HCT116 (cell line): ENCODE results near the gene DENND1A. TPM values are rescaled to one million over a fixed set of nuclear protein-coding genes. Genes with fewer than 3 reads are reported as not detected.

Source experiments
- ATAC-seq: fragments of 200-7000 bp; cut with Tn5 transposase; 2 replicates; pipeline ENCODE4 v1.9.1; 2020; ENCODE audit warnings: mild to moderate bottlenecking, moderate library complexity
- BruUV-seq: library from RNA; stranded (reverse); fragments of 400-500 nt; replicated peaks from 2 replicates; lab custom pipeline; 2021; lab: Mats Ljungman, UMichigan
- CTCF ChIA-PET: fragments of 300-600 bp; sonication (Branson Sonifier 250); formaldehyde crosslinking; loops from one replicate; lab custom pipeline; 2021; ENCODE audit warnings: antibody characterized with exemption; lab: Charles Lee
- POLR2A ChIA-PET: fragments of 300-600, 350-600 bp; sonication (Branson Sonifier 250); formaldehyde crosslinking; loops from one replicate; lab custom pipeline; 2021; ENCODE audit warnings: antibody characterized with exemption; lab: Charles Lee
- RAD21 ChIA-PET, 2 experiments: fragments of 300-600 bp; sonication (Branson Sonifier 250); formaldehyde crosslinking; loops; one replicate each; lab custom pipeline; 2023; ENCODE audit warnings: low total read pairs in 2 of 2; ENCODE audit not compliant: uncharacterized antibody in 2 of 2, unreplicated experiment in 2 of 2, low non-redundant PET in 1 of 2; lab: Charles Lee
- DNase-seq: peaks from one replicate; pipeline ENCODE4 v3.0.0-alpha.2; 2010; ENCODE audit warnings: low read depth, low spot score
- H2AFZ ChIP-seq: fragments of 200-600 bp; shearing (Covaris generic), sonication (generic); 2 replicates; pipeline ENCODE4 v1.6.1; 2017; ENCODE audit warnings: low read depth, mixed run types, mixed read lengths, antibody characterized with exemption, low read length; ENCODE audit not compliant: poor library complexity, severe bottlenecking
- H3K27ac ChIP-seq: 2 replicates; pipeline ENCODE4 v1.5.1; 2012; ENCODE audit warnings: low read depth, low read length
- H3K27me3 ChIP-seq: fragments of 200-600 bp; sonication (generic); 2 replicates; pipeline ENCODE4 v1.6.1; 2016; ENCODE audit warnings: mixed run types, low read length, mixed read lengths; ENCODE audit not compliant: insufficient read depth
- H3K36me3 ChIP-seq, 2 experiments: fragments of 200-500 bp in 1 of 2; fragments of 200-600 bp in 1 of 2; sonication (Bioruptor generic) in 1 of 2; sonication (generic) in 1 of 2; 2 replicates each; pipeline versions ENCODE4 v1.5.1 to v1.6.1; 2014 to 2016; ENCODE audit warnings: low read length in 2 of 2, inconsistent platforms in 1 of 2, mixed read lengths in 1 of 2, mixed run types in 1 of 2; ENCODE audit not compliant: insufficient read depth in 2 of 2, control insufficient read depth in 1 of 2
- H3K4me1 ChIP-seq, 2 experiments: fragments of 200-600 bp in 1 of 2; sonication (generic) in 1 of 2; 2 replicates each; pipeline versions ENCODE4 v1.5.1 to v1.6.1; 2012 to 2017; ENCODE audit warnings: low read length in 2 of 2, inconsistent platforms in 1 of 2, mild to moderate bottlenecking in 1 of 2, mixed read lengths in 1 of 2, mixed run types in 1 of 2, moderate library complexity in 1 of 2; ENCODE audit not compliant: insufficient read depth in 2 of 2, control insufficient read depth in 1 of 2
- H3K4me2 ChIP-seq: fragments of 200-600 bp; sonication (generic); 2 replicates; pipeline ENCODE4 v1.6.1; 2017; ENCODE audit warnings: mixed run types, low read length, mixed read lengths
- H3K4me3 ChIP-seq, 2 experiments: fragments of 200-600 bp in 1 of 2; sonication (generic) in 1 of 2; replicated peaks in 1 of 2; 2 replicates each; pipeline ENCODE4 v1.5.1; 2011 to 2016; ENCODE audit warnings: low read length in 2 of 2, control low read depth in 1 of 2, low read depth in 1 of 2, mild to moderate bottlenecking in 1 of 2, mixed read lengths in 1 of 2, mixed run types in 1 of 2
- H3K79me2 ChIP-seq: fragments of 200-600 bp; sonication (generic); 2 replicates; pipeline ENCODE4 v1.6.1; 2017; ENCODE audit warnings: mild to moderate bottlenecking, mixed run types, low read length, moderate library complexity, mixed read lengths; ENCODE audit not compliant: insufficient read depth
- H3K9ac ChIP-seq: fragments of 200-600 bp; sonication (generic); 2 replicates; pipeline ENCODE4 v1.6.1; 2016; ENCODE audit warnings: low read length, mixed read lengths
- H3K9me2 ChIP-seq: fragments of 200-600 bp; sonication (generic), shearing (Covaris generic); 2 replicates; pipeline ENCODE4 v1.6.1; 2017; ENCODE audit warnings: mixed run types, mild to moderate bottlenecking, moderate library complexity; ENCODE audit not compliant: insufficient read depth
- H3K9me3 ChIP-seq, 2 experiments: fragments of 200-500 bp in 1 of 2; fragments of 200-600 bp in 1 of 2; sonication (Bioruptor generic) in 1 of 2; sonication (generic) in 1 of 2; 2 replicates each; pipeline ENCODE4 v1.6.1; 2014 to 2017; ENCODE audit warnings: low read length in 2 of 2, mixed read lengths in 2 of 2, inconsistent platforms in 1 of 2, low read depth in 1 of 2, mild to moderate bottlenecking in 1 of 2, mixed run types in 1 of 2, moderate library complexity in 1 of 2; ENCODE audit not compliant: control insufficient read depth in 1 of 2, insufficient read depth in 1 of 2
- H4K20me1 ChIP-seq: fragments of 200-600 bp; sonication (generic), shearing (Covaris generic); 2 replicates; pipeline ENCODE4 v1.6.1; 2017; ENCODE audit warnings: mixed run types, mild to moderate bottlenecking, moderate library complexity; ENCODE audit not compliant: insufficient read depth
- CBX3 ChIP-seq: IDR thresholded peaks from 2 replicates; pipeline ENCODE4 v1.6.1; 2012; ENCODE audit warnings: low read depth
- CEBPB ChIP-seq: IDR thresholded peaks from 2 replicates; pipeline ENCODE4 v1.6.1; 2012; ENCODE audit warnings: low read depth
- FOSL1 ChIP-seq: IDR thresholded peaks from 2 replicates; pipeline ENCODE4 v1.6.1; 2012; ENCODE audit warnings: low read depth
- MAX ChIP-seq: IDR thresholded peaks from 2 replicates; pipeline ENCODE4 v1.6.1; 2012
- POLR2A ChIP-seq: IDR thresholded peaks from 2 replicates; pipeline ENCODE4 v1.7.0; 2011; ENCODE audit warnings: borderline replicate concordance; ENCODE audit not compliant: insufficient read depth, insufficient read length; ENCODE audit errors: extremely low read depth
- POLR2AphosphoS5 ChIP-seq: IDR thresholded peaks from 2 replicates; pipeline ENCODE4 v1.6.1; 2011; ENCODE audit warnings: mild to moderate bottlenecking, low read depth, low read length, moderate library complexity
- SIN3A ChIP-seq: IDR thresholded peaks from 2 replicates; pipeline ENCODE4 v1.6.1; 2012; ENCODE audit warnings: low read depth
- SP1 ChIP-seq: IDR thresholded peaks from 2 replicates; pipeline ENCODE4 v1.6.1; 2012; ENCODE audit warnings: low read depth
- SRF ChIP-seq: IDR thresholded peaks from 2 replicates; pipeline ENCODE4 v1.6.1; 2012; ENCODE audit warnings: low read depth
- TCF7L2 ChIP-seq: IDR thresholded peaks from 2 replicates; pipeline ENCODE4 v1.7.0; 2011; ENCODE audit warnings: borderline replicate concordance, inconsistent platforms; ENCODE audit not compliant: insufficient read depth, insufficient read length; ENCODE audit errors: extremely low read depth
- YY1 ChIP-seq: IDR thresholded peaks from 2 replicates; pipeline ENCODE4 v1.6.1; 2011; ENCODE audit warnings: low read length, low read depth, moderate library complexity, mild to moderate bottlenecking; ENCODE audit not compliant: insufficient replicate concordance; ENCODE audit errors: extremely low read depth
- intact Hi-C: fragments of 100-400 bp; cut with micrococcal nuclease; formaldehyde crosslinking; loops from 2 replicates; pipeline ENCODE4 v1.10.0; 2022
- total RNA-seq: library from RNA; stranded (reverse); gene quantifications from one replicate; pipeline ENCODE4 v1.2.1, GENCODE V29; 2021; ENCODE audit not compliant: unreplicated experiment
- TF ChIP-seq, protein P1 (sequence below): IDR thresholded peaks from 2 replicates; pipeline ENCODE4 v1.6.1; 2012; ENCODE audit warnings: low read depth

The DENND1A gene
- total RNA-seq, 1 experiment from 2014 or later: 33.0 TPM

- ATAC-seq: no peak
- Histone ChIP-seq H3K79me2 (no peaks in the 10 kb centered on the region), H3K9me3 (no peaks in the 10 kb centered on the region), H3K36me3 (no peaks in the 10 kb centered on the region), H3K27ac (no peak overlapping the region), H3K9ac (no peak overlapping the region), H3K27me3 (no peaks in the 10 kb centered on the region), H4K20me1 (no peaks in the 10 kb centered on the region), H3K4me3 (no peak overlapping the region), H3K4me2 (no peak overlapping the region), H3K9me2 (no peaks in the 10 kb centered on the region), H2AFZ (no peak overlapping the region), H3K4me1 (no peaks in the 10 kb centered on the region)
- ChIA-PET CTCF (no interaction called here), POLR2A (no interaction called here), RAD21 (no interaction called here)
- BruUV-seq: no TSS peak
- intact Hi-C loops: no loop called here
- no peak for DNase-seq
- TF ChIP-seq MAX (no peak), CEBPB (no peak)
Measured at GRCh38 chr9:123425261-123425821, 504.6 kb downstream of the DENND1A start.

- no TSS peak for BruUV-seq
- POLR2A ChIA-PET: no interaction called here
- TF ChIP-seq YY1 (no peak), SRF (no peak), POLR2A (no peak), CBX3 (no peak), POLR2AphosphoS5 (no peak), MAX (no peak), SP1 (no peak), CEBPB (no peak), TCF7L2 (no peak), FOSL1 (no peak), SIN3A (no peak)
- TF ChIP-seq, protein P1, sequence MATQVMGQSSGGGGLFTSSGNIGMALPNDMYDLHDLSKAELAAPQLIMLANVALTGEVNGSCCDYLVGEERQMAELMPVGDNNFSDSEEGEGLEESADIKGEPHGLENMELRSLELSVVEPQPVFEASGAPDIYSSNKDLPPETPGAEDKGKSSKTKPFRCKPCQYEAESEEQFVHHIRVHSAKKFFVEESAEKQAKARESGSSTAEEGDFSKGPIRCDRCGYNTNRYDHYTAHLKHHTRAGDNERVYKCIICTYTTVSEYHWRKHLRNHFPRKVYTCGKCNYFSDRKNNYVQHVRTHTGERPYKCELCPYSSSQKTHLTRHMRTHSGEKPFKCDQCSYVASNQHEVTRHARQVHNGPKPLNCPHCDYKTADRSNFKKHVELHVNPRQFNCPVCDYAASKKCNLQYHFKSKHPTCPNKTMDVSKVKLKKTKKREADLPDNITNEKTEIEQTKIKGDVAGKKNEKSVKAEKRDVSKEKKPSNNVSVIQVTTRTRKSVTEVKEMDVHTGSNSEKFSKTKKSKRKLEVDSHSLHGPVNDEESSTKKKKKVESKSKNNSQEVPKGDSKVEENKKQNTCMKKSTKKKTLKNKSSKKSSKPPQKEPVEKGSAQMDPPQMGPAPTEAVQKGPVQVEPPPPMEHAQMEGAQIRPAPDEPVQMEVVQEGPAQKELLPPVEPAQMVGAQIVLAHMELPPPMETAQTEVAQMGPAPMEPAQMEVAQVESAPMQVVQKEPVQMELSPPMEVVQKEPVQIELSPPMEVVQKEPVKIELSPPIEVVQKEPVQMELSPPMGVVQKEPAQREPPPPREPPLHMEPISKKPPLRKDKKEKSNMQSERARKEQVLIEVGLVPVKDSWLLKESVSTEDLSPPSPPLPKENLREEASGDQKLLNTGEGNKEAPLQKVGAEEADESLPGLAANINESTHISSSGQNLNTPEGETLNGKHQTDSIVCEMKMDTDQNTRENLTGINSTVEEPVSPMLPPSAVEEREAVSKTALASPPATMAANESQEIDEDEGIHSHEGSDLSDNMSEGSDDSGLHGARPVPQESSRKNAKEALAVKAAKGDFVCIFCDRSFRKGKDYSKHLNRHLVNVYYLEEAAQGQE: no peak
Measured at GRCh38 chr9:123424552-123425225, 505.2 kb downstream of the DENND1A start.

More at GRCh38 chr9:123424552-123425225, 505.2 kb downstream of the DENND1A start:
- intact Hi-C loops: no loop called here
- DNase-seq (no peak), ATAC-seq (no peak)
- ChIA-PET CTCF (no interaction called here), RAD21 (no interaction called here)
- Histone ChIP-seq H3K4me2 (no peak overlapping the region), H4K20me1 (no peaks in the 10 kb centered on the region), H3K4me3 (no peak overlapping the region), H2AFZ (no peak overlapping the region), H3K27ac (no peak overlapping the region), H3K9me2 (no peaks in the 10 kb centered on the region), H3K27me3 (no peaks in the 10 kb centered on the region), H3K9me3 (no peaks in the 10 kb centered on the region), H3K4me1 (no peaks in the 10 kb centered on the region), H3K9ac (no peak overlapping the region), H3K36me3 (no peaks in the 10 kb centered on the region), H3K79me2 (no peaks in the 10 kb centered on the region)
